DND-41 (cell line): ENCODE results near the gene HSP90B1.
A peak's percentile ranks its signal among the peaks of the same experiment; 100 is the strongest.

Source experiments
- ATAC-seq: fragments of 200-7000 bp; cut with Tn5 transposase; 3 replicates; pipeline ENCODE4 v1.9.1; 2021; ENCODE audit warnings: low read depth; ENCODE audit not compliant: insufficient read depth
- DNase-seq: peaks from one replicate; pipeline ENCODE4 v3.0.0-alpha.2; 2020
- H2AFZ ChIP-seq: 2 replicates; pipeline ENCODE4 v1.6.0; 2012; ENCODE audit warnings: low read depth, low read length
- H3K27ac ChIP-seq: 2 replicates; pipeline ENCODE4 v1.5.1; 2012; ENCODE audit warnings: low read length, inconsistent platforms
- H3K27me3 ChIP-seq: fragments of 200-600 bp; sonication (generic); 2 replicates; pipeline ENCODE4 v1.6.0; 2012; ENCODE audit warnings: low read length, mild to moderate bottlenecking, inconsistent platforms; ENCODE audit not compliant: insufficient read depth, poor library complexity
- H3K36me3 ChIP-seq: 2 replicates; pipeline ENCODE4 v1.5.1; 2012; ENCODE audit warnings: low read length, inconsistent platforms; ENCODE audit not compliant: insufficient read depth
- H3K4me1 ChIP-seq: 2 replicates; pipeline ENCODE4 v1.5.1; 2012; ENCODE audit warnings: mild to moderate bottlenecking, low read length; ENCODE audit not compliant: insufficient read depth
- H3K4me2 ChIP-seq: 2 replicates; pipeline ENCODE4 v1.6.0; 2012; ENCODE audit warnings: mild to moderate bottlenecking, moderate library complexity, low read length, inconsistent platforms; ENCODE audit not compliant: insufficient read depth
- H3K4me3 ChIP-seq, 2 experiments: fragments of 200-600 bp in 1 of 2; shearing (Covaris generic) in 1 of 2; 2 replicates each; pipeline ENCODE4 v1.5.1; 2012 to 2016; ENCODE audit warnings: inconsistent platforms in 2 of 2, low read length in 2 of 2, mild to moderate bottlenecking in 2 of 2, low read depth in 1 of 2, moderate library complexity in 1 of 2
- H3K79me2 ChIP-seq: 2 replicates; pipeline ENCODE4 v1.6.0; 2012; ENCODE audit warnings: low read length, inconsistent platforms; ENCODE audit not compliant: insufficient read depth
- H3K9ac ChIP-seq: 2 replicates; pipeline ENCODE4 v1.6.0; 2012; ENCODE audit warnings: low read depth, mild to moderate bottlenecking, inconsistent platforms, low read length, moderate library complexity
- H3K9me3 ChIP-seq: 2 replicates; pipeline ENCODE4 v1.5.1; 2012; ENCODE audit warnings: low read length, moderate library complexity, mild to moderate bottlenecking, inconsistent platforms; ENCODE audit not compliant: insufficient read depth, severe bottlenecking
- H4K20me1 ChIP-seq: 2 replicates; pipeline ENCODE4 v1.6.0; 2012; ENCODE audit warnings: low read length; ENCODE audit not compliant: insufficient read depth
- CTCF ChIP-seq: IDR thresholded peaks from 2 replicates; pipeline ENCODE4 v1.5.1; 2012; ENCODE audit warnings: borderline replicate concordance, low read length, moderate library complexity, mild to moderate bottlenecking; ENCODE audit not compliant: poor library complexity, severe bottlenecking; ENCODE audit errors: extremely low read depth
- EZH2 ChIP-seq: IDR thresholded peaks from 3 replicates; pipeline ENCODE4 v1.6.1; 2012; ENCODE audit warnings: borderline replicate concordance, low read depth, mild to moderate bottlenecking, moderate library complexity, low read length, inconsistent platforms; ENCODE audit not compliant: severe bottlenecking

HSP90B1 gene

GRCh38 chr12:103917873-103918272, 12.3 kb upstream of the HSP90B1 start:
- no peaks in the 10 kb centered on the region for H3K36me3 ChIP-seq
- H3K4me1 ChIP-seq: no peaks in the 10 kb centered on the region
- no peak overlapping the region for H3K27ac ChIP-seq
- H3K9me3 ChIP-seq: no peaks in the 10 kb centered on the region
- ATAC-seq (no peak), DNase-seq (no peak)
- no peak overlapping the region for H3K4me2 ChIP-seq
- peaks cover 5% of the 10 kb centered on the region for H3K27me3 ChIP-seq
- no peaks in the 10 kb centered on the region for H4K20me1 ChIP-seq
- no peak overlapping the region for H3K4me3 ChIP-seq
- no peak overlapping the region for H2AFZ ChIP-seq
- H3K9ac ChIP-seq: no peak overlapping the region
- TF ChIP-seq EZH2 (no peak), CTCF (no peak)
- H3K79me2 ChIP-seq: no peaks in the 10 kb centered on the region

- peaks cover 12% of the 10 kb centered on the region for H3K4me1 ChIP-seq
- no peak overlapping the region for H3K9ac ChIP-seq
- no peak overlapping the region for H3K4me2 ChIP-seq
- H4K20me1 ChIP-seq: no peaks in the 10 kb centered on the region
- H3K9me3 ChIP-seq: no peaks in the 10 kb centered on the region
- H3K4me3 ChIP-seq: no peak overlapping the region
- no peaks in the 10 kb centered on the region for H3K79me2 ChIP-seq
- no peaks in the 10 kb centered on the region for H3K36me3 ChIP-seq
- ATAC-seq: no peak
- peaks cover 2% of the 10 kb centered on the region for H3K27me3 ChIP-seq
- H2AFZ ChIP-seq: no peak overlapping the region
- no peak for DNase-seq
- TF ChIP-seq EZH2 (no peak), CTCF (no peak)
- no peak overlapping the region for H3K27ac ChIP-seq
These were observed 5.2 kb upstream of the HSP90B1 start for GRCh38 chr12:103924761-103925641.

- H3K9me3 ChIP-seq: no peaks in the 10 kb centered on the region
- H2AFZ ChIP-seq: peak overlapping the region; percentile 76
- H3K36me3 ChIP-seq: peaks cover 26% of the 10 kb centered on the region
- no peak for DNase-seq
- peaks cover 2% of the 10 kb centered on the region for H3K27me3 ChIP-seq
- peak overlapping the region; percentile 84 for H3K27ac ChIP-seq
- peaks cover 37% of the 10 kb centered on the region for H3K4me1 ChIP-seq
- H4K20me1 ChIP-seq: peaks cover 20% of the 10 kb centered on the region; the same call in 1 of the 2 replicates
- peak overlapping the region; percentile 48 to 73; a peak in 3 of 4 replicates for H3K4me3 ChIP-seq
- no peak for ATAC-seq
- TF ChIP-seq CTCF (no peak), EZH2 (no peak)
- H3K79me2 ChIP-seq: peaks cover 34% of the 10 kb centered on the region
- peak overlapping the region; percentile 69 for H3K4me2 ChIP-seq
- peak overlapping the region; percentile 74 for H3K9ac ChIP-seq
These were observed 1.5 kb upstream of the HSP90B1 start for GRCh38 chr12:103928682-103929045.
